GM21360 (cell line): ENCODE measurements around the gene TGFB1I1.

Experiments used
- ATAC-seq: cut with Tn5 transposase; IDR thresholded peaks from one replicate; pipeline ENCODE4 v1.9.1; 2021; ENCODE audit warnings: mild to moderate bottlenecking, moderate library complexity; ENCODE audit not compliant: unreplicated experiment

Gene TGFB1I1

DNA sequence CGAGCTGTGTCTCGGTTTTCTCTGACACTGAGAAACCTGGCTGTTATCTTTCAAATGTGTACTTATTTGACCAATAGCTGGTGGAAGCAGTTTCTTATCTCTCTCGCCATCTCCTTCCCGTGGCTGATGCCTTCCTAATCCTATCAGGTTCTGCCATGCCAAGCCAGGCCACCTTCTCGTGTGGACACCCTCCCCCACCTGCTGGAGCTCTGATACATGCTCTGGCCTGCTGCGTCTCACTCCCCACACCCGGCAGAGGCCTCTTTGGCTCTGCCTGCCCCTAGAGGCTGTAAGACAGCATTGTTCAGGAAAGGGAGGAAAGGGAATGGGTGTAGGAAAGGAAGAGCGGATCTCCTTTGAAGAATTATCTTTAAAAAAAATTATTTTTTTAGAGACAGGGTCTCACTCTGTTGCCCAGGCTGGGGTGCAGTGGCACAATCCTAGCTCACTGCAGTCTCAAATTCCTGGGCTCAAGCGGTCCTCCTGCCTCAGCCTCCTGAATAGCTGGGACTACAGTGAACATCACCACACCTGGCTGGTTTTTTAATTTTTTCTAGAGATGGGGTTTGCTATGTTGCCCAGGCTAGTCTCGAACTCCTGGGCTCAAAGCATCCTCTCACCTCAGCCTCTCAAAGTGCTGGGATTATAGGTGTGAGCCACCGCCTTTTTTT lies 20.1 kb upstream of the TGFB1I1 start:
- ATAC-seq = no peak

- ATAC-seq = no peak
Observed at GRCh38 chr16:31452631-31453106, 19.3 kb upstream of the TGFB1I1 start.

DNA sequence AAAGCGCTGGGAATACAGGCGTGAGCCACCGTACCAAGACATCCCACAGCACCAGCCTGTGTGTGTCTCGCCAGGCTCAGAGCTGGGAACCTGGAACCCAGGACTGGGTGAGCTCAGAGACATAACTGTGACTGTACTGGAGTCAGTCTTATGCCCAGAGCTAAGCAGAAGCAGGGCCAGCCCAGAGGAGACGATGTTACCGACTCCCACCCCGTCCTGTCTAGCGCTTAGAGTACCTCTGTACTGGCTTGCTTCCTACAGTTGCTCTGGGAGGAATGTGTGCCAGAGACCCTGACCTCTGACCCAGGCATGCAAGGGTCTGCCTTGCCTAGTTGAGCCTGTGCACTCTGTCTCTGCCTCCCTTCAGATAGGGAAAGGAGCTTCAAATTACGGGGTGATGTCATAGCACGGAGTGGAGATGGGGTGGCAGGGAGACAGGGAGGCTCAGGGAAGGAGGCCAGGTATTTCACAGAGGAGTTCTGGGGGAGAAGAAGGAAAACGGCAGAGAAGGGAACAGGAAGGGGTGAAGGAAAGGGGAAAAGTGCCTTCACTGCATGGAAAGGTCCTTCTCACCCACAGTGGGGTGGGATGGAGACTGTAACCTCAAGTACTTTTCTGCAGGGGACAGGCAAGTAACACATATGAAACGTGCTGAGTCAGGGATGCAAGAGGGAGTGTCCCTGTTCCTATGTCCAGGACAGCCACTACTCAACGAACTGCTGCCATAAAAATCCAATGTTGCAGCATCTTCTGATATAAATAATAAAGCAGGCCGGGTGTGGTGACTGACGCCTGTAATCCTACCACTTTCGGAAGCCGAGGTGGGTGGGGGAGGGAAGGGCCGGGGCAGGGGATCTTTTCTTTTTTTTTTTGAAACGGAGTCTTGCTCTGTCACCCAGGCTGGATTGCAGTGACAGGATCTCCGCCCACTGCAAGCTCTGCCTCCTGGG lies 18.4 kb upstream of the TGFB1I1 start:
- ATAC-seq = no peak

- ATAC-seq = no peak
Observed at GRCh38 chr16:31455601-31456314, 16.2 kb upstream of the TGFB1I1 start.

- ATAC-seq = no peak
Observed at GRCh38 chr16:31456988-31457360, 15.0 kb upstream of the TGFB1I1 start.

GRCh38 chr16:31458073-31458843 lies 13.7 kb upstream of the TGFB1I1 start:
- ATAC-seq = peak; percentile 2

GRCh38 chr16:31458844-31459686 lies 12.9 kb upstream of the TGFB1I1 start, which contains the start of gene ARMC5:
ARMC5 (plus strand) TSS chr16:31459501; CDS start chr16:31459525, 24 bp downstream.
- peak; percentile 66 for ATAC-seq

- ATAC-seq = peak; percentile 70
Observed at GRCh38 chr16:31459687-31460581, 12.0 kb upstream of the TGFB1I1 start.

DNA sequence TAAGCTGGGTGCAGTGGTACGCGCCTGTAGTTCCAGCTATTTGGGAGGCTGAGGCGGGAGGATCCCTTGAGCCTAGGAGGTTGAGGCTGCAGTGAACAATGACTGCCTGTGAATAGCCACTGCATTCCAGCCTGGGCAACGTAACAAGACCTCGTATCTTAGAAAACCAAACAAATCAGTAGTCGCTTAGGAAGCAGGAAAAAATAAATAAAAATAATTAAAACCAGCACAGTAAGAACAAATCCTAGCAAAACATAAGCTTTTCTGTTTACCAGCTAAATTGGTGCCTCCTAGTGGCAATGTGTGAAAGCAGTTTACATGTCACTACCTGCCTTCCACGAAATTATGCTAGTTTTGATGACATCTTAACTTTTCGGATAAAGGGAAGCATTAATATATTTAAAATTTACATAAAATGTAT lies 11.4 kb upstream of the TGFB1I1 start:
- ATAC-seq = no peak

- ATAC-seq = no peak
Observed at GRCh38 chr16:31461201-31461920, 10.6 kb upstream of the TGFB1I1 start.

DNA sequence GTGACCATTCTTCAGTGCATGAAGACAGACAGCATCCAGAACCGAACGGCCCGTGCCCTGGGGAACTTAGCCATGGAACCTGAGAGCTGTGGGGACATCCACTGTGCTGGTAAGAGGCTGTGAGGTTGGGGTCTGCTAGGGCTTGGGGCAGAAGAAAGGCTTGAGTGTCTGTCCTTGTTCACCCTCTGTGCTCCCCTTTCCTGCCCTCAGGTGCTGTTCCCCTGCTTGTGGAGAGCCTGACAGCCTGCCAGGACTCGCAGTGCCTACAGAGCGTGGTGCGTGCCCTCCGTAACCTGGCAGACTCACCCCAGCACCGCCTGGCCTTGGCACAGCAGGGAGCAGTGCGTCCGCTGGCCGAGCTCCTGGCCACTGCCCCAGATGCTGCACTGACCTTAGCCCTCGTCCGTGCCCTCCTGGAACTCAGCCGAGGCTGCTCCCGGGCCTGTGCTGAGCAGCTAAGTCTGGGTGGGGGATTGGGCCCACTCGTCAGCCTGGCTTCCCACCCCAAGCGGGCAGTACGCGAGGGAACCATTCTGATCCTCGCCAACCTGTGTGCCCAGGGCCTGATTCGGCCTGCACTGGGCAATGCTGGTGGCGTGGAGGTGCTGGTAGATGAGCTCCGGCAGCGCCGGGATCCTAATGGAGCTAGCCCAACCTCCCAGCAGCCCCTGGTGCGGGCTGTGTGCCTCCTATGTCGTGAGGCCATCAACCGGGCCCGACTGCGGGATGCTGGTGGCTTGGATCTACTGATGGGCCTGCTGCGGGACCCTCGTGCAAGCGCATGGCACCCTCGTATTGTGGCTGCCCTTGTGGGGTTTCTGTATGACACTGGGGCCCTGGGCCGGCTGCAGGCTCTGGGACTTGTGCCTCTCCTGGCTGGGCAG lies 9.8 kb upstream of the TGFB1I1 start:
- ATAC-seq = no peak

- ATAC-seq = no peak
Observed at GRCh38 chr16:31464348-31464769, 7.6 kb upstream of the TGFB1I1 start.

- ATAC-seq = no peak
Observed at GRCh38 chr16:31464781-31465260, 7.1 kb upstream of the TGFB1I1 start.

- no peak for ATAC-seq
Observed at GRCh38 chr16:31465788-31466370, 6.1 kb upstream of the TGFB1I1 start.

DNA sequence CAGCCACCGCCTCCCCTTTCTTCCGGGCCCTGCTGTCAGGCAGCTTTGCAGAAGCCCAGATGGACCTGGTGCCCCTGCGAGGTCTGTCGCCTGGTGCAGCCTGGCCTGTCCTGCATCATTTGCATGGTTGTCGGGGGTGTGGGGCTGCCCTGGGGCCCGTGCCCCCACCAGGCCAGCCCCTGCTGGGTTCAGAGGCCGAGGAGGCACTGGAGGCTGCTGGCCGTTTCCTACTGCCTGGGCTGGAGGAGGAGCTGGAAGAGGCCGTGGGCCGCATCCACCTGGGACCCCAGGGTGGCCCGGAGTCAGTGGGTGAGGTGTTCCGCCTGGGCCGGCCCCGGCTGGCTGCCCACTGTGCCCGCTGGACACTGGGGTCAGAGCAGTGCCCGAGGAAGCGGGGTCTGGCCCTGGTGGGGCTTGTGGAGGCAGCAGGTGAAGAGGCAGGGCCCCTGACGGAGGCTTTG lies 5.5 kb upstream of the TGFB1I1 start:
- no peak for ATAC-seq

DNA sequence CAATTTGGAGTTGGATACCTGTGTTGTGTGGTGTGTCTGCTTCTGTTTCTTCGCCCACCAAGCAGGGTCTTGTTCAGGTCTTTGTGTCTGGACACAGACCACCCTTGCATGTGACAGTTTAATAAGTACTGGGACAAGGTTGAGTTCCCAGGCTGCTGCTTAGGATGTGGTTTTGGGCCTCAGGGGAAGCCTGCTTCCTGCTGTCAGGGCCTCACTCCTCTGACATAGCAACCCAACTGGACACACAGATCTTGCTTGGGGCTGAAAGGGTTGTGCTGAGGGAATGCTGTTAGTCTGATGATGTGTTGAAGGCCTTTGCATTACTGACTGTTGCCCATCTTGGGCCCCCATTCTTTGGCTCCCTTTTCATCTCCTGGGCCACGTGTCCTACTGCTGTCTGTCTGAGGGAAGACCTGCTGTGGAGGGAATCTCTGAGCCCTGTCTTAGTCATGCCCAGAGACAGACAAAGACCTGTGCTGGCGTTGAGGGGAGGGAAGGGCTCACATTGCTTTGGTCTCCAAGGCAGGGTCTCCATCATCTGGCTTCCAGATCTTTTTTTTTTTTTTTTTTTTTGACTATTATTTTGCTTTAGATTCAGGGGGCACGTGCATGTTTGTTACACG lies 4.7 kb upstream of the TGFB1I1 start:
- ATAC-seq = no peak
